Rectal smooth muscle tissue (tissue), 1 donor: Measurements from ENCODE around the gene MCMBP.
A peak's percentile ranks its signal among the peaks of the same experiment; 100 is the strongest.
"Not testable (repeated sequence)": the region's sequence is repeated elsewhere in the genome, so short reads cannot be mapped to it uniquely, and the experiment has no call there.

ENCODE experiments used
- H3K27ac ChIP-seq: one replicate; pipeline ENCODE4 v1.7.0; 2013; ENCODE audit warnings: low read depth, low read length, inconsistent platforms
- H3K27me3 ChIP-seq: one replicate; pipeline ENCODE4 v1.7.0; 2013; ENCODE audit warnings: low read length; ENCODE audit not compliant: control insufficient read depth, insufficient read depth
- H3K36me3 ChIP-seq: one replicate; pipeline ENCODE4 v1.7.0; 2013; ENCODE audit warnings: low read length; ENCODE audit not compliant: control insufficient read depth, insufficient read depth
- H3K4me1 ChIP-seq: one replicate; pipeline ENCODE4 v1.7.0; 2013; ENCODE audit warnings: low read length; ENCODE audit not compliant: control insufficient read depth, insufficient read depth
- H3K4me3 ChIP-seq: one replicate; pipeline ENCODE4 v1.7.0; 2013; ENCODE audit warnings: low read length
- H3K9ac ChIP-seq: one replicate; pipeline ENCODE4 v1.7.0; 2013; ENCODE audit warnings: low read length

Gene MCMBP

GRCh38 chr10:119872610-119872859 is at the start of gene MCMBP:
Gene MCMBP (minus strand): TSS chr10:119872843. CDS start chr10:119872584, 259 bp downstream.
- H3K9ac ChIP-seq = peak within 1 kb of the TSS; percentile 66
- H3K4me3 ChIP-seq = peak within 1 kb of the TSS; percentile 69
- H3K27me3 ChIP-seq = no peaks in the 10 kb centered on the region
- H3K27ac ChIP-seq = peak within 1 kb of the TSS; percentile 89
- no peaks in the 10 kb centered on the region for H3K36me3 ChIP-seq
- H3K4me1 ChIP-seq = peaks cover 7% of the 10 kb centered on the region

- H3K4me3 ChIP-seq = no peak overlapping the region
- no peak overlapping the region for H3K9ac ChIP-seq
- no peaks in the 10 kb centered on the region for H3K4me1 ChIP-seq
- no peak overlapping the region for H3K27ac ChIP-seq
- H3K36me3 ChIP-seq = peaks cover 13% of the 10 kb centered on the region
- H3K27me3 ChIP-seq = no peaks in the 10 kb centered on the region
Measured at GRCh38 chr10:119919826-119920225, 47.2 kb upstream of the MCMBP start.

- Histone ChIP-seq H3K9ac (no peak overlapping the region), H3K4me3 (no peak overlapping the region), H3K27ac (no peak overlapping the region), H3K27me3 (no peaks in the 10 kb centered on the region), H3K36me3 (peaks cover 13% of the 10 kb centered on the region), H3K4me1 (no peaks in the 10 kb centered on the region)
Measured at GRCh38 chr10:119919271-119919670, 46.6 kb upstream of the MCMBP start.

- no peaks in the 10 kb centered on the region for H3K4me1 ChIP-seq
- no peak overlapping the region for H3K9ac ChIP-seq
- H3K27ac ChIP-seq = no peak overlapping the region
- no peaks in the 10 kb centered on the region for H3K27me3 ChIP-seq
- H3K36me3 ChIP-seq = peaks cover 15% of the 10 kb centered on the region
- H3K4me3 ChIP-seq = no peak overlapping the region
Measured at GRCh38 chr10:119917777-119918176, 45.1 kb upstream of the MCMBP start.

- Histone ChIP-seq H3K27ac (no peak overlapping the region), H3K27me3 (no peaks in the 10 kb centered on the region), H3K36me3 (peaks cover 15% of the 10 kb centered on the region), H3K4me1 (no peaks in the 10 kb centered on the region), H3K4me3 (no peak overlapping the region), H3K9ac (no peak overlapping the region)
Measured at GRCh38 chr10:119910689-119911088, 38.0 kb upstream of the MCMBP start.

GRCh38 chr10:119908166-119908565 is 35.5 kb upstream of the MCMBP start:
- no peak overlapping the region for H3K9ac ChIP-seq
- no peaks in the 10 kb centered on the region for H3K4me1 ChIP-seq
- H3K27me3 ChIP-seq = no peaks in the 10 kb centered on the region
- no peak overlapping the region for H3K4me3 ChIP-seq
- peaks cover 23% of the 10 kb centered on the region for H3K36me3 ChIP-seq
- no peak overlapping the region for H3K27ac ChIP-seq

GRCh38 chr10:119907695-119908094 is 35.1 kb upstream of the MCMBP start:
- H3K36me3 ChIP-seq = peaks cover 22% of the 10 kb centered on the region
- not testable (repeated sequence) for H3K9ac ChIP-seq, H3K4me1 ChIP-seq, H3K27ac ChIP-seq, H3K4me3 ChIP-seq, H3K27me3 ChIP-seq

GRCh38 chr10:119903946-119904666 is 31.5 kb upstream of the MCMBP start:
- Histone ChIP-seq H3K36me3 (peaks cover 11% of the 10 kb centered on the region), H3K27ac (peak overlapping the region; percentile 50), H3K27me3 (no peaks in the 10 kb centered on the region), H3K4me1 (no peaks in the 10 kb centered on the region), H3K4me3 (no peak overlapping the region), H3K9ac (no peak overlapping the region)

GRCh38 chr10:119898577-119898976 is 25.9 kb upstream of the MCMBP start:
- H3K36me3 ChIP-seq = peaks cover 15% of the 10 kb centered on the region
- no peak overlapping the region for H3K27ac ChIP-seq
- H3K27me3 ChIP-seq = no peaks in the 10 kb centered on the region
- H3K4me1 ChIP-seq = peaks cover 12% of the 10 kb centered on the region
- no peak overlapping the region for H3K4me3 ChIP-seq
- no peak overlapping the region for H3K9ac ChIP-seq

GRCh38 chr10:119896937-119897770 is 24.5 kb upstream of the MCMBP start:
- Histone ChIP-seq H3K27ac (no peak overlapping the region), H3K4me1 (peaks cover 12% of the 10 kb centered on the region), H3K4me3 (no peak overlapping the region), H3K36me3 (peaks cover 12% of the 10 kb centered on the region), H3K27me3 (no peaks in the 10 kb centered on the region), H3K9ac (no peak overlapping the region)

- H3K27ac ChIP-seq = no peak overlapping the region
- peaks cover 12% of the 10 kb centered on the region for H3K36me3 ChIP-seq
- H3K9ac ChIP-seq = no peak overlapping the region
- H3K27me3 ChIP-seq = no peaks in the 10 kb centered on the region
- H3K4me1 ChIP-seq = peaks cover 12% of the 10 kb centered on the region
- H3K4me3 ChIP-seq = no peak overlapping the region
Measured at GRCh38 chr10:119896061-119896655, 23.5 kb upstream of the MCMBP start.

GRCh38 chr10:119893845-119894427 is 21.3 kb upstream of the MCMBP start:
- no peak overlapping the region for H3K27ac ChIP-seq
- H3K27me3 ChIP-seq = no peaks in the 10 kb centered on the region
- peaks cover 12% of the 10 kb centered on the region for H3K36me3 ChIP-seq
- peaks cover 12% of the 10 kb centered on the region for H3K4me1 ChIP-seq
- H3K4me3 ChIP-seq = peak overlapping the region; percentile 17
- H3K9ac ChIP-seq = no peak overlapping the region
